ENCODE measurements around the gene PGM2. TPM values are rescaled to one million over a fixed set of nuclear protein-coding genes. Genes with fewer than 3 reads are reported as not detected.
A peak's percentile ranks its signal among the peaks of the same experiment; 100 is the strongest.

The PGM2 gene
- total RNA-seq, 2 experiments from 2014 or later: 10.7 to 11.8 TPM

DNA sequence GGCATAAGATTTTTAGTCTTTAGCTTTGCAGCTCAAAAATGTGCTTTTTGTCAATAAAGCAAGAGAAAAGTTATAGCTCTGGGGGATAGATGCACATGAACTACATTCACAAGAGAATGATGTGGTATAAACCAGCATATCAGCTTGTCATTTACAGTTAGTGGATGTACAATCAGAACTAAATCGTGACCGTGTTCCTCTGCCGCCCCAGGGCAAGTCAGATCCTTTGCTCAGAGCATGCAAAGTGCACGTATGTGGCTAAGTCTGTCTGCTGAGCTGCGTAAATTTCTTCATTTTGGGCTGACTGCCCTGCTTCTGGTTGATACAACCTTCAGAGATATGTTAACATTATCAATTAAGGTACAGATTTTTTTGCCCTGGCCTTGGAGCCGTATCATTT lies 9.3 kb downstream of the PGM2 start:
- POLR2A ChIA-PET: interaction anchor here (4.4 kb wide), 1 partner anchor 9 kb away, joined by 21 read pairs; the partner anchor contains the start of gene PGM2
- H3K36me3 Mint-ChIP-seq (ENCODE audit: low read depth): peaks cover 91% of the 10 kb centered on the region
- H3K9me3 Mint-ChIP-seq: no peaks in the 10 kb centered on the region
- CTCF ChIA-PET: interaction anchor here (0.6 to 1.1 kb wide), 2 partner anchors 16 to 234 kb away, joined by 3 read pairs; no protein-coding TSS in a partner anchor
- H3K4me1 ChIP-seq (ENCODE audit: insufficient read depth, low read length): peaks cover 8% of the 10 kb centered on the region
- no peak overlapping the region for H3K27ac ChIP-seq (ENCODE audit: low read depth in 1 of 2, low read length in 2 of 2)
- H3K36me3 ChIP-seq (ENCODE audit: insufficient read depth, low read length): peaks cover 63% of the 10 kb centered on the region
- TF ChIP-seq CTCF (IDR thresholded peaks at IDR 0.05): no peak
- H3K4me3 ChIP-seq (ENCODE audit: low read length): no peak overlapping the region
- ATAC-seq (ENCODE audit: poor library complexity) (no peak), DNase-seq (no peak)
- intact Hi-C loops (cut with DNase I, micrococcal nuclease): no loop called here
- H3K27me3 ChIP-seq (ENCODE audit: control insufficient read depth in 1 of 2, insufficient read depth in 2 of 2, low read length in 2 of 2): no peaks in the 10 kb centered on the region
- H3K27ac Mint-ChIP-seq: no peak overlapping the region
- no peaks in the 10 kb centered on the region for H3K9me3 ChIP-seq (ENCODE audit: control insufficient read depth in 1 of 2, insufficient read depth in 1 of 2, low read length in 2 of 2)
- peaks cover 51% of the 10 kb centered on the region for H3K4me1 Mint-ChIP-seq (ENCODE audit: low read depth)
- H3K4me3 Mint-ChIP-seq: no peak overlapping the region
- H3K27me3 Mint-ChIP-seq: no peaks in the 10 kb centered on the region

GRCh38 chr4:37836274-37836673 lies 9.8 kb downstream of the PGM2 start:
- H3K4me3 Mint-ChIP-seq: no peak overlapping the region
- H3K9me3 Mint-ChIP-seq: no peaks in the 10 kb centered on the region
- Histone ChIP-seq H3K27ac (ENCODE audit: low read depth in 1 of 2, low read length in 2 of 2) (no peak overlapping the region), H3K9me3 (ENCODE audit: control insufficient read depth in 1 of 2, insufficient read depth in 1 of 2, low read length in 2 of 2) (no peaks in the 10 kb centered on the region), H3K4me3 (ENCODE audit: low read length) (no peak overlapping the region), H3K4me1 (ENCODE audit: insufficient read depth, low read length) (peaks cover 8% of the 10 kb centered on the region), H3K27me3 (ENCODE audit: control insufficient read depth in 1 of 2, insufficient read depth in 2 of 2, low read length in 2 of 2) (no peaks in the 10 kb centered on the region), H3K36me3 (ENCODE audit: insufficient read depth, low read length) (peaks cover 63% of the 10 kb centered on the region)
- TF ChIP-seq CTCF (IDR thresholded peaks at IDR 0.05): no peak
- CTCF ChIA-PET: interaction anchor here (0.6 to 1.1 kb wide), 2 partner anchors 15 to 233 kb away, joined by 3 read pairs; no protein-coding TSS in a partner anchor
- H3K4me1 Mint-ChIP-seq (ENCODE audit: low read depth): peaks cover 49% of the 10 kb centered on the region
- POLR2A ChIA-PET: interaction anchor here (4.4 kb wide), 1 partner anchor 10 kb away, joined by 21 read pairs; the partner anchor contains the start of gene PGM2
- intact Hi-C loops (cut with DNase I, micrococcal nuclease): no loop called here
- peak overlapping the region; percentile 2 for H3K27ac Mint-ChIP-seq
- no peaks in the 10 kb centered on the region for H3K27me3 Mint-ChIP-seq
- peaks cover 91% of the 10 kb centered on the region for H3K36me3 Mint-ChIP-seq (ENCODE audit: low read depth)
- no peak for ATAC-seq (ENCODE audit: poor library complexity)
- DNase-seq: no peak

GRCh38 chr4:37836838-37837440 lies 10.5 kb downstream of the PGM2 start:
- ChIA-PET POLR2A (interaction anchor here (4.4 kb wide), 1 partner anchor 10 kb away, joined by 21 read pairs; the partner anchor contains the start of gene PGM2), CTCF (interaction anchor here (1.1 kb wide), 1 partner anchor 232 kb away, joined by 3 read pairs; no protein-coding TSS in a partner anchor)
- TF ChIP-seq CTCF (IDR thresholded peaks at IDR 0.05): no peak
- Mint-ChIP-seq H3K36me3 (ENCODE audit: low read depth) (peaks cover 91% of the 10 kb centered on the region), H3K4me1 (ENCODE audit: low read depth) (peaks cover 43% of the 10 kb centered on the region), H3K4me3 (no peak overlapping the region), H3K27ac (peak overlapping the region; percentile 2), H3K9me3 (no peaks in the 10 kb centered on the region), H3K27me3 (no peaks in the 10 kb centered on the region)
- Histone ChIP-seq H3K4me3 (ENCODE audit: low read length) (no peak overlapping the region), H3K27me3 (ENCODE audit: control insufficient read depth in 1 of 2, insufficient read depth in 2 of 2, low read length in 2 of 2) (no peaks in the 10 kb centered on the region), H3K9me3 (ENCODE audit: control insufficient read depth in 1 of 2, insufficient read depth in 1 of 2, low read length in 2 of 2) (no peaks in the 10 kb centered on the region), H3K27ac (ENCODE audit: low read depth in 1 of 2, low read length in 2 of 2) (no peak overlapping the region), H3K4me1 (ENCODE audit: insufficient read depth, low read length) (peaks cover 8% of the 10 kb centered on the region), H3K36me3 (ENCODE audit: insufficient read depth, low read length) (peaks cover 62% of the 10 kb centered on the region)
- DNase-seq (no peak), ATAC-seq (ENCODE audit: poor library complexity) (peak; percentile 17)
- intact Hi-C loops (cut with DNase I, micrococcal nuclease): no loop called here

Measured in CD4-positive, alpha-beta T cell (primary cell).